ENCODE results near the gene SLC16A3.

Gene SLC16A3

DNA sequence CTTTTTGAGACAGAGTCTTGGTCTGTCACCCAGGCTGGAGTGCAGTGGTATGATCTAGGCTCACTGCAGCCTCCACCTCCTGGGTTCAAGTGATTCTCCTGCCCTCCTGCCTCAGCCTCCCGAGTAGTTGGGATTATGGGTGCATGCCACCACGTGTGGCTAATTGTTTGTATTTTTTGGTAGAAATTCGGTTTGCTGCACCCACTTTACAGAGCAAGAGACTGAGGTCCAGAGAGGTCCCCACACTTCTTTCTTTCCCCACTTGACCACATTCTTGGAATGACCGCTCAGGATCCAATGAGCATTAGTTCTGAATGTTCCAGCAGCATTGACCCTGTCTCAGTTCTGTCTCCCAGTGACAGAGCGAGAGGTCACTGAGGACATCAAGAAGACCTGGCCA lies 5.3 kb upstream of the SLC16A3 start:
- no peak for TF ChIP-seq TCF4 (CRISPR knock-in tag; IDR thresholded peaks at IDR 0.05; ENCODE audit: borderline replicate concordance)
- no peak for TF ChIP-seq TOX (CRISPR knock-in tag; IDR thresholded peaks at IDR 0.05; ENCODE audit: borderline replicate concordance)
- TF ChIP-seq, protein P1, sequence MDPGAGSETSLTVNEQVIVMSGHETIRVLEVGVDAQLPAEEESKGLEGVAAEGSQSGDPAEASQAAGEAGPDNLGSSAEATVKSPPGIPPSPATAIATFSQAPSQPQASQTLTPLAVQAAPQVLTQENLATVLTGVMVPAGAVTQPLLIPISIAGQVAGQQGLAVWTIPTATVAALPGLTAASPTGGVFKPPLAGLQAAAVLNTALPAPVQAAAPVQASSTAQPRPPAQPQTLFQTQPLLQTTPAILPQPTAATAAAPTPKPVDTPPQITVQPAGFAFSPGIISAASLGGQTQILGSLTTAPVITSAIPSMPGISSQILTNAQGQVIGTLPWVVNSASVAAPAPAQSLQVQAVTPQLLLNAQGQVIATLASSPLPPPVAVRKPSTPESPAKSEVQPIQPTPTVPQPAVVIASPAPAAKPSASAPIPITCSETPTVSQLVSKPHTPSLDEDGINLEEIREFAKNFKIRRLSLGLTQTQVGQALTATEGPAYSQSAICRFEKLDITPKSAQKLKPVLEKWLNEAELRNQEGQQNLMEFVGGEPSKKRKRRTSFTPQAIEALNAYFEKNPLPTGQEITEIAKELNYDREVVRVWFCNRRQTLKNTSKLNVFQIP (CRISPR knock-in tag; IDR thresholded peaks at IDR 0.05; ENCODE audit: borderline replicate concordance, low read depth): no peak
- TF ChIP-seq ESRRG (CRISPR knock-in tag; IDR thresholded peaks at IDR 0.05): no peak
- TF ChIP-seq ZNF70 (CRISPR knock-in tag; IDR thresholded peaks at IDR 0.05): no peak
- no peak for TF ChIP-seq ZC3H10 (CRISPR knock-in tag; IDR thresholded peaks at IDR 0.05)
- TF ChIP-seq ZNF8 (CRISPR knock-in tag; IDR thresholded peaks at IDR 0.05): no peak
- TF ChIP-seq SNAI2 (CRISPR knock-in tag; IDR thresholded peaks at IDR 0.05): no peak
- TF ChIP-seq, protein P2, sequence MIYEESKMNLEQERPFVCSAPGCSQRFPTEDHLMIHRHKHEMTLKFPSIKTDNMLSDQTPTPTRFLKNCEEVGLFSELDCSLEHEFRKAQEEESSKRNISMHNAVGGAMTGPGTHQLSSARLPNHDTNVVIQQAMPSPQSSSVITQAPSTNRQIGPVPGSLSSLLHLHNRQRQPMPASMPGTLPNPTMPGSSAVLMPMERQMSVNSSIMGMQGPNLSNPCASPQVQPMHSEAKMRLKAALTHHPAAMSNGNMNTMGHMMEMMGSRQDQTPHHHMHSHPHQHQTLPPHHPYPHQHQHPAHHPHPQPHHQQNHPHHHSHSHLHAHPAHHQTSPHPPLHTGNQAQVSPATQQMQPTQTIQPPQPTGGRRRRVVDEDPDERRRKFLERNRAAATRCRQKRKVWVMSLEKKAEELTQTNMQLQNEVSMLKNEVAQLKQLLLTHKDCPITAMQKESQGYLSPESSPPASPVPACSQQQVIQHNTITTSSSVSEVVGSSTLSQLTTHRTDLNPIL (CRISPR knock-in tag; IDR thresholded peaks at IDR 0.05; ENCODE audit: low read depth): no peak
- TF ChIP-seq, protein P3, sequence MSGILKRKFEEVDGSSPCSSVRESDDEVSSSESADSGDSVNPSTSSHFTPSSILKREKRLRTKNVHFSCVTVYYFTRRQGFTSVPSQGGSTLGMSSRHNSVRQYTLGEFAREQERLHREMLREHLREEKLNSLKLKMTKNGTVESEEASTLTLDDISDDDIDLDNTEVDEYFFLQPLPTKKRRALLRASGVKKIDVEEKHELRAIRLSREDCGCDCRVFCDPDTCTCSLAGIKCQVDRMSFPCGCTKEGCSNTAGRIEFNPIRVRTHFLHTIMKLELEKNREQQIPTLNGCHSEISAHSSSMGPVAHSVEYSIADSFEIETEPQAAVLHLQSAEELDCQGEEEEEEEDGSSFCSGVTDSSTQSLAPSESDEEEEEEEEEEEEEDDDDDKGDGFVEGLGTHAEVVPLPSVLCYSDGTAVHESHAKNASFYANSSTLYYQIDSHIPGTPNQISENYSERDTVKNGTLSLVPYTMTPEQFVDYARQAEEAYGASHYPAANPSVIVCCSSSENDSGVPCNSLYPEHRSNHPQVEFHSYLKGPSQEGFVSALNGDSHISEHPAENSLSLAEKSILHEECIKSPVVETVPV (CRISPR knock-in tag; IDR thresholded peaks at IDR 0.05): no peak
- TF ChIP-seq, protein P4, sequence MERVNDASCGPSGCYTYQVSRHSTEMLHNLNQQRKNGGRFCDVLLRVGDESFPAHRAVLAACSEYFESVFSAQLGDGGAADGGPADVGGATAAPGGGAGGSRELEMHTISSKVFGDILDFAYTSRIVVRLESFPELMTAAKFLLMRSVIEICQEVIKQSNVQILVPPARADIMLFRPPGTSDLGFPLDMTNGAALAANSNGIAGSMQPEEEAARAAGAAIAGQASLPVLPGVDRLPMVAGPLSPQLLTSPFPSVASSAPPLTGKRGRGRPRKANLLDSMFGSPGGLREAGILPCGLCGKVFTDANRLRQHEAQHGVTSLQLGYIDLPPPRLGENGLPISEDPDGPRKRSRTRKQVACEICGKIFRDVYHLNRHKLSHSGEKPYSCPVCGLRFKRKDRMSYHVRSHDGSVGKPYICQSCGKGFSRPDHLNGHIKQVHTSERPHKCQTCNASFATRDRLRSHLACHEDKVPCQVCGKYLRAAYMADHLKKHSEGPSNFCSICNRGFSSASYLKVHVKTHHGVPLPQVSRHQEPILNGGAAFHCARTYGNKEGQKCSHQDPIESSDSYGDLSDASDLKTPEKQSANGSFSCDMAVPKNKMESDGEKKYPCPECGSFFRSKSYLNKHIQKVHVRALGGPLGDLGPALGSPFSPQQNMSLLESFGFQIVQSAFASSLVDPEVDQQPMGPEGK (CRISPR knock-in tag; IDR thresholded peaks at IDR 0.05; ENCODE audit: borderline replicate concordance): no peak
- TF ChIP-seq ISL1 (CRISPR knock-in tag; IDR thresholded peaks at IDR 0.05): no peak
- no peak for TF ChIP-seq BACH2 (CRISPR knock-in tag; IDR thresholded peaks at IDR 0.05; ENCODE audit: borderline replicate concordance)
- TF ChIP-seq ZFP30 (CRISPR knock-in tag; IDR thresholded peaks at IDR 0.05): no peak
- no peak for TF ChIP-seq ARNTL (CRISPR knock-in tag; IDR thresholded peaks at IDR 0.05; ENCODE audit: borderline replicate concordance, low read depth)
- no peak for TF ChIP-seq CSDC2 (CRISPR knock-in tag; IDR thresholded peaks at IDR 0.05)
- no peak for TF ChIP-seq RARB (CRISPR knock-in tag; IDR thresholded peaks at IDR 0.05)
- TF ChIP-seq ZNF565 (CRISPR knock-in tag; conservative IDR thresholded peaks at IDR 0.05; ENCODE audit: low read depth): no peak
- TF ChIP-seq ZFP3 (CRISPR knock-in tag; IDR thresholded peaks at IDR 0.05): no peak
- ATAC-seq: no peak

DNA sequence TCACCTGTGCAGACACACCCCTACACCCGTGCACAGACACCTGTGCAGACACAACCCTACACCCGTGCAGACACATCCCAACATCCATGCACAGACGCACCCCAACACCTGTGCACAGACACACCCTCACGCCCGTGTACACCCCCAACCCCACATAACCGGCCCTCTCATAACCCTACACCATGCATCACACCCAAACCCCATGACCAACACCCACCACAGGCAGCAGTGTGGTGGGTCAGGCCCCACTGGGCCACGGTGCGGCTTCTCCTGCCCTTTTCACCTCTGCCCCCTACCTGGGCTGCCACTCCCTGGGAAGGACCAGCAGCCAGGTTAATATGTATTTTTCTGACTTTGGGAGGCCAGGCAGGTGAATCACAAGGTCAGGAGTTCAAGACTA lies 4.2 kb upstream of the SLC16A3 start:
- no peak for TF ChIP-seq RARB (CRISPR knock-in tag; IDR thresholded peaks at IDR 0.05)
- TF ChIP-seq ZNF8 (CRISPR knock-in tag; IDR thresholded peaks at IDR 0.05): no peak
- TF ChIP-seq, protein P5, sequence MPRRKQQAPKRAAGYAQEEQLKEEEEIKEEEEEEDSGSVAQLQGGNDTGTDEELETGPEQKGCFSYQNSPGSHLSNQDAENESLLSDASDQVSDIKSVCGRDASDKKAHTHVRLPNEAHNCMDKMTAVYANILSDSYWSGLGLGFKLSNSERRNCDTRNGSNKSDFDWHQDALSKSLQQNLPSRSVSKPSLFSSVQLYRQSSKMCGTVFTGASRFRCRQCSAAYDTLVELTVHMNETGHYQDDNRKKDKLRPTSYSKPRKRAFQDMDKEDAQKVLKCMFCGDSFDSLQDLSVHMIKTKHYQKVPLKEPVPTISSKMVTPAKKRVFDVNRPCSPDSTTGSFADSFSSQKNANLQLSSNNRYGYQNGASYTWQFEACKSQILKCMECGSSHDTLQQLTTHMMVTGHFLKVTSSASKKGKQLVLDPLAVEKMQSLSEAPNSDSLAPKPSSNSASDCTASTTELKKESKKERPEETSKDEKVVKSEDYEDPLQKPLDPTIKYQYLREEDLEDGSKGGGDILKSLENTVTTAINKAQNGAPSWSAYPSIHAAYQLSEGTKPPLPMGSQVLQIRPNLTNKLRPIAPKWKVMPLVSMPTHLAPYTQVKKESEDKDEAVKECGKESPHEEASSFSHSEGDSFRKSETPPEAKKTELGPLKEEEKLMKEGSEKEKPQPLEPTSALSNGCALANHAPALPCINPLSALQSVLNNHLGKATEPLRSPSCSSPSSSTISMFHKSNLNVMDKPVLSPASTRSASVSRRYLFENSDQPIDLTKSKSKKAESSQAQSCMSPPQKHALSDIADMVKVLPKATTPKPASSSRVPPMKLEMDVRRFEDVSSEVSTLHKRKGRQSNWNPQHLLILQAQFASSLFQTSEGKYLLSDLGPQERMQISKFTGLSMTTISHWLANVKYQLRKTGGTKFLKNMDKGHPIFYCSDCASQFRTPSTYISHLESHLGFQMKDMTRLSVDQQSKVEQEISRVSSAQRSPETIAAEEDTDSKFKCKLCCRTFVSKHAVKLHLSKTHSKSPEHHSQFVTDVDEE (CRISPR knock-in tag; IDR thresholded peaks at IDR 0.05): no peak
- TF ChIP-seq GLIS3 (CRISPR knock-in tag; IDR thresholded peaks at IDR 0.05): no peak
- TF ChIP-seq PPARA (CRISPR knock-in tag; IDR thresholded peaks at IDR 0.05; ENCODE audit: borderline replicate concordance): no peak
- TF ChIP-seq ZFP30 (CRISPR knock-in tag; IDR thresholded peaks at IDR 0.05): no peak
- no peak for TF ChIP-seq TOX (CRISPR knock-in tag; IDR thresholded peaks at IDR 0.05; ENCODE audit: borderline replicate concordance)
- TF ChIP-seq, protein P3 (CRISPR knock-in tag; IDR thresholded peaks at IDR 0.05): no peak
- ATAC-seq: no peak
